ENCODE measurements around the gene RHOG. TPM values are rescaled to one million over a fixed set of nuclear protein-coding genes. Genes with fewer than 3 reads are reported as not detected.

RHOG gene
- total and polyA plus RNA-seq, 7 donors: 37.3 to 90.3 (median 48.7) TPM

GRCh38 chr11:3853899-3854659, 13.3 kb upstream of the RHOG start:
- no peak for TF ChIP-seq POLR2A (IDR thresholded peaks at IDR 0.05)
- no peak for TF ChIP-seq CTCF (IDR thresholded peaks at IDR 0.05)
- TF ChIP-seq POLR2AphosphoS5 (IDR thresholded peaks at IDR 0.05): no peak
- TF ChIP-seq EP300 (IDR thresholded peaks at IDR 0.05): no peak
- H3K9me3 ChIP-seq: no peaks in the 10 kb centered on the region
- H3K27me3 ChIP-seq: no peaks in the 10 kb centered on the region
- 49 to 59% methylated on average over 11 of the region's 11 CpGs for WGBS, 2 donors
- peak overlapping the region; percentile 91 to 100 (median 99) for H3K27ac ChIP-seq
- peak; percentile 75 for DNase-seq
- peaks cover 0 to 39% (median 35%) of the 10 kb centered on the region in 4 donors for H3K4me1 ChIP-seq
- peak overlapping the region in 1 of 4 donors; percentile 90 for H3K4me3 ChIP-seq
- intact Hi-C loops (cut with DNase I): no loop called here
- H3K36me3 ChIP-seq: no peaks in the 10 kb centered on the region

- no peaks in the 10 kb centered on the region for H3K9me3 ChIP-seq
- no peak overlapping the region for H3K27ac ChIP-seq
- DNase-seq: no peak
- H3K4me3 ChIP-seq: no peak overlapping the region
- no peaks in the 10 kb centered on the region for H3K27me3 ChIP-seq
- intact Hi-C loops (cut with DNase I): no loop called here
- WGBS, 2 donors: 95 to 97% methylated on average over 1 of the region's 1 CpG
- no peak for TF ChIP-seq POLR2A (IDR thresholded peaks at IDR 0.05)
- peaks cover 0 to 33% (median 29%) of the 10 kb centered on the region in 4 donors for H3K4me1 ChIP-seq
- no peaks in the 10 kb centered on the region for H3K36me3 ChIP-seq
These were observed 12.7 kb upstream of the RHOG start for GRCh38 chr11:3853545-3853842.

- WGBS, 2 donors: 66 to 69% methylated on average over 10 of the region's 10 CpGs
- intact Hi-C loops (cut with DNase I): no loop called here
- peaks cover 0 to 4% (median 2%) of the 10 kb centered on the region in 4 donors for H3K4me1 ChIP-seq
These were observed 8.6 kb upstream of the RHOG start for GRCh38 chr11:3849297-3849874.

GRCh38 chr11:3845670-3846069, 4.9 kb upstream of the RHOG start:
- 47 to 78% methylated on average over 3 of the region's 3 CpGs for WGBS, 2 donors
- no peak for DNase-seq
- no peaks in the 10 kb centered on the region for H3K27me3 ChIP-seq
- TF ChIP-seq POLR2A (IDR thresholded peaks at IDR 0.05): no peak
- TF ChIP-seq EP300 (IDR thresholded peaks at IDR 0.05): no peak
- no peak for TF ChIP-seq POLR2AphosphoS5 (IDR thresholded peaks at IDR 0.05)
- no peak for TF ChIP-seq CTCF (IDR thresholded peaks at IDR 0.05)
- H3K9me3 ChIP-seq: no peaks in the 10 kb centered on the region
- peaks cover 0 to 8% (median 3%) of the 10 kb centered on the region in 4 donors for H3K4me1 ChIP-seq
- no peak overlapping the region for H3K4me3 ChIP-seq
- intact Hi-C loops (cut with DNase I): no loop called here
- no peaks in the 10 kb centered on the region for H3K36me3 ChIP-seq
- H3K27ac ChIP-seq: no peak overlapping the region

More at GRCh38 chr11:3849297-3849874, 8.6 kb upstream of the RHOG start:
- Histone ChIP-seq H3K27me3 (no peaks in the 10 kb centered on the region), H3K4me3 (no peak overlapping the region), H3K9me3 (no peaks in the 10 kb centered on the region), H3K27ac (no peak overlapping the region), H3K36me3 (no peaks in the 10 kb centered on the region)
- no peak for TF ChIP-seq POLR2AphosphoS5 (IDR thresholded peaks at IDR 0.05)
- peak; percentile 50 to 68 (median 58) for TF ChIP-seq CTCF (IDR thresholded peaks at IDR 0.05)
- no peak for DNase-seq

GRCh38 chr11:3845246-3845645, 4.5 kb upstream of the RHOG start:
- H3K4me3 ChIP-seq: no peak overlapping the region
- H3K36me3 ChIP-seq: no peaks in the 10 kb centered on the region
- intact Hi-C loops (cut with DNase I): no loop called here
- no peak for DNase-seq
- no peak overlapping the region for H3K27ac ChIP-seq
- TF ChIP-seq CTCF (IDR thresholded peaks at IDR 0.05): no peak
- TF ChIP-seq EP300 (IDR thresholded peaks at IDR 0.05): no peak
- TF ChIP-seq POLR2A (IDR thresholded peaks at IDR 0.05): no peak
- no peak for TF ChIP-seq POLR2AphosphoS5 (IDR thresholded peaks at IDR 0.05)
- 83 to 88% methylated on average over 1 of the region's 1 CpG for WGBS, 2 donors
- H3K27me3 ChIP-seq: no peaks in the 10 kb centered on the region
- H3K9me3 ChIP-seq: no peaks in the 10 kb centered on the region
- peaks cover 0 to 10% (median 3%) of the 10 kb centered on the region in 4 donors for H3K4me1 ChIP-seq
